ENCODE data around the gene SORL1.

GRCh38 chr11:121543836-121544380 is 91.8 kb downstream of the SORL1 start:
- TF ChIP-seq GATA3 (IDR thresholded peaks at IDR 0.05; ENCODE audit: low read depth, low read length), result no peak
- no peak for TF ChIP-seq GATA2 (IDR thresholded peaks at IDR 0.05; ENCODE audit: low read depth, low read length)
